Natural killer cell (primary cell): ENCODE results near the gene NNMT. TPM values are rescaled to one million over a fixed set of nuclear protein-coding genes. Genes with fewer than 3 reads are reported as not detected.

ENCODE experiments used
- ATAC-seq, 3 donors: fragments of 150-1000 bp in 2 of 3; fragments of 200-7000 bp in 1 of 3; cut with Tn5 transposase; 1 replicate in 1 of 3; 2 replicates in 2 of 3; pipeline ENCODE4 v1.10.0; 2021; ENCODE audit warnings: mild to moderate bottlenecking in 2 of 3, moderate library complexity in 2 of 3
- DNase-seq, 2 donors: peaks; one replicate each; pipeline versions ENCODE4 v3.0.0 to v3.0.0-alpha.2; 2013 to 2021; ENCODE audit warnings: mixed read lengths in 1 of 2
- H3K27ac ChIP-seq: one replicate; pipeline ENCODE4 v1.5.1; 2013; ENCODE audit warnings: mild to moderate bottlenecking, low read length
- H3K27me3 ChIP-seq: one replicate; pipeline ENCODE4 v1.6.1; 2013; ENCODE audit warnings: low read length; ENCODE audit not compliant: control insufficient read depth, insufficient read depth
- H3K36me3 ChIP-seq: one replicate; pipeline ENCODE4 v1.6.1; 2013; ENCODE audit warnings: low read length; ENCODE audit not compliant: control insufficient read depth, insufficient read depth
- H3K4me1 ChIP-seq: one replicate; pipeline ENCODE4 v1.6.1; 2013; ENCODE audit warnings: low read length; ENCODE audit not compliant: control insufficient read depth, insufficient read depth
- H3K4me3 ChIP-seq: one replicate; pipeline ENCODE4 v1.5.1; 2013; ENCODE audit warnings: low read length
- H3K9me3 ChIP-seq: one replicate; pipeline ENCODE4 v1.6.1; 2013; ENCODE audit warnings: low read length; ENCODE audit not compliant: control insufficient read depth, insufficient read depth
- H3K27ac Mint-ChIP-seq, 2 donors: one replicate each; pipeline ENCODE4 v1.8.0; 2022; ENCODE audit warnings: mild to moderate bottlenecking in 2 of 2, mixed read lengths in 2 of 2, moderate library complexity in 1 of 2
- H3K27me3 Mint-ChIP-seq, 2 donors: one replicate each; pipeline ENCODE4 v1.8.0; 2022; ENCODE audit warnings: low read depth in 2 of 2, mixed read lengths in 2 of 2
- H3K36me3 Mint-ChIP-seq: one replicate; pipeline ENCODE4 v1.8.0; 2022; ENCODE audit warnings: mixed read lengths
- H3K4me1 Mint-ChIP-seq, 2 donors: one replicate each; pipeline ENCODE4 v1.8.0; 2022; ENCODE audit warnings: mixed read lengths in 2 of 2
- H3K4me3 Mint-ChIP-seq: one replicate; pipeline ENCODE4 v1.8.0; 2022; ENCODE audit warnings: mild to moderate bottlenecking, moderate library complexity, mixed read lengths
- H3K9me3 Mint-ChIP-seq, 2 donors: one replicate each; pipeline ENCODE4 v1.8.0; 2022; ENCODE audit warnings: mixed read lengths in 2 of 2
- WGBS: methylation state at CpG from one replicate; pipeline ENCODE4 v1.1.7; 2013; ENCODE audit warnings: missing lambda C conversion rate; ENCODE audit not compliant: insufficient coverage; 5-methylcytosine and 5-hydroxymethylcytosine counted together
- intact Hi-C: fragments of 100-400 bp; cut with micrococcal nuclease; formaldehyde crosslinking; loops from one replicate; pipeline ENCODE4 v1.14.2; 2022
- total RNA-seq, 4 donors: library from RNA; stranded (reverse); fragments of 120-200 nt in 1 of 4; gene quantifications; one replicate each; pipeline versions ENCODE4 v1.2.3 to v1.2.4, GENCODE V29; 2013 to 2022
- TF ChIP-seq, protein P1 (sequence below): fragments of 200-600 bp; IDR thresholded peaks from one replicate; pipeline ENCODE4 v1.8.0; 2022; ENCODE audit warnings: antibody characterized with exemption

Gene NNMT
- total RNA-seq, 3 donors from 2014 or later (not counting 1 experiment from before 2014, with no cell fraction given) = 1.8 to 2.4 (median 2.0) TPM

DNA sequence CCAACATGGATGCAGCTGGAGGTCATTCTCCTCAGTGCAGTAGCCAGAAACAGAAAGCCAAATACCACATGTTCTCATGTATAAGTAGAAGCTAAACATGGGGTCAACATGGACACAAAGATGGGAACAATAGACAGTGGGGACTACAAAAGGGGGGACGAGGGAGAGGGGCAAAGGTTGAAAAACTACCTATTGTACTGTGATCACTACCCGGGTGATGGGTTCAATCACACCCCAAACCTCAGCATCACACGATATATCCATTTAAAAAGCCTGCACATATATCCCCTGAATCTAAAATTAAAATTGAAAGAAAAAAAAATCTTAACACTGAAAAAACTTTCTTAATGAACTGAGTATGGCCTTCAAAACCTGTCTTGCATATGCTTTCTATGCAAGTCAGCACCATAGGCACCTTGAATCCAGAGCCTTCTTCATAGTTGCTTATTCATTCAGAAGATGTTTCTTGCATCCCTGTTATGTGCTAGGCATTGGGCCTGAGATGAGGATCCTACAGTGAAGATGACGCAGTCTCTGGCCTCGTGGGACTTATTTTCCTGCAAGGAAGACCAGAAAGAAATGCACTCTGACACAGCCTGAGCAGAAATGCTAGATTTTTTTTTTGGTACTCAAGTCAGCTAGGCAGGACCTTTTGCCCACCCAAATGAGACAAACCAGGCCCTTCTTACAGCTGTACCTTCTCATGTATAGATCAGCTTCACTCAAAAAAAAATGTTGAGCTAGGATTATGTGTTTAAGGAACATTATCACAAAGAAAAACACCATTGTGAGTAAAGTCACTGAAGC is 21.0 kb downstream of the NNMT start:
- DNase-seq (no peak), ATAC-seq (no peak)
- no peaks in the 10 kb centered on the region for H3K4me1 ChIP-seq
- Mint-ChIP-seq H3K27me3 (peaks cover 11 to 15% of the 10 kb centered on the region in 2 donors), H3K9me3 (no peaks in the 10 kb centered on the region), H3K4me3 (no peak overlapping the region), H3K4me1 (peaks cover 13 to 16% of the 10 kb centered on the region in 2 donors), H3K27ac (no peak overlapping the region), H3K36me3 (no peaks in the 10 kb centered on the region)
- H3K9me3 ChIP-seq = no peaks in the 10 kb centered on the region
- no peak overlapping the region for H3K4me3 ChIP-seq
- 93% methylated on average over 5 of the region's 5 CpGs for WGBS
- TF ChIP-seq, protein P1, sequence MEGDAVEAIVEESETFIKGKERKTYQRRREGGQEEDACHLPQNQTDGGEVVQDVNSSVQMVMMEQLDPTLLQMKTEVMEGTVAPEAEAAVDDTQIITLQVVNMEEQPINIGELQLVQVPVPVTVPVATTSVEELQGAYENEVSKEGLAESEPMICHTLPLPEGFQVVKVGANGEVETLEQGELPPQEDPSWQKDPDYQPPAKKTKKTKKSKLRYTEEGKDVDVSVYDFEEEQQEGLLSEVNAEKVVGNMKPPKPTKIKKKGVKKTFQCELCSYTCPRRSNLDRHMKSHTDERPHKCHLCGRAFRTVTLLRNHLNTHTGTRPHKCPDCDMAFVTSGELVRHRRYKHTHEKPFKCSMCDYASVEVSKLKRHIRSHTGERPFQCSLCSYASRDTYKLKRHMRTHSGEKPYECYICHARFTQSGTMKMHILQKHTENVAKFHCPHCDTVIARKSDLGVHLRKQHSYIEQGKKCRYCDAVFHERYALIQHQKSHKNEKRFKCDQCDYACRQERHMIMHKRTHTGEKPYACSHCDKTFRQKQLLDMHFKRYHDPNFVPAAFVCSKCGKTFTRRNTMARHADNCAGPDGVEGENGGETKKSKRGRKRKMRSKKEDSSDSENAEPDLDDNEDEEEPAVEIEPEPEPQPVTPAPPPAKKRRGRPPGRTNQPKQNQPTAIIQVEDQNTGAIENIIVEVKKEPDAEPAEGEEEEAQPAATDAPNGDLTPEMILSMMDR = no peak
- intact Hi-C loops = no loop called here
- H3K27me3 ChIP-seq = no peaks in the 10 kb centered on the region
- no peak overlapping the region for H3K27ac ChIP-seq
- H3K36me3 ChIP-seq = no peaks in the 10 kb centered on the region

DNA sequence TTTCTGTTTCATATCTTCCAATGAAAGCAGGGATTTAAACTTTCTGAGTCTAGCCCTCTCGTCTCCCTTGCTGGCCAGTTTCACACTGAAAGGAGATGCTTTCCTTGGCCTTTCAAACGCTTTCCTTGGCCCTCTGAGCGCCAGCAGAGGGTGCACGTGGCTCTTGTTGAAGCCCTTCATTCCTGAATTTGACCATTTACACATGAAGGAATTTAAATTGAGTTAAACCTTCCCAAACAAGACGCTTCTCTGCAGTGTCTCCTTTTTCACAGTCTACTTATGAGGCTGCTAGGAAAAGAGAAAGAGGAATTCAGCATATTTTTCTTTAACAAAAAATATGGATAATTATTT is 21.6 kb downstream of the NNMT start:
- Mint-ChIP-seq H3K36me3 (no peaks in the 10 kb centered on the region), H3K27me3 (peaks cover 11 to 15% of the 10 kb centered on the region in 2 donors), H3K9me3 (no peaks in the 10 kb centered on the region), H3K27ac (no peak overlapping the region), H3K4me1 (peaks cover 13 to 16% of the 10 kb centered on the region in 2 donors), H3K4me3 (no peak overlapping the region)
- H3K27me3 ChIP-seq = no peaks in the 10 kb centered on the region
- no peaks in the 10 kb centered on the region for H3K36me3 ChIP-seq
- no peaks in the 10 kb centered on the region for H3K4me1 ChIP-seq
- H3K4me3 ChIP-seq = no peak overlapping the region
- no peak overlapping the region for H3K27ac ChIP-seq
- no peaks in the 10 kb centered on the region for H3K9me3 ChIP-seq
- DNase-seq (no peak), ATAC-seq (no peak)
- intact Hi-C loops = no loop called here
- TF ChIP-seq, protein P1 = no peak
- 66% methylated on average over 4 of the region's 5 CpGs for WGBS

DNA sequence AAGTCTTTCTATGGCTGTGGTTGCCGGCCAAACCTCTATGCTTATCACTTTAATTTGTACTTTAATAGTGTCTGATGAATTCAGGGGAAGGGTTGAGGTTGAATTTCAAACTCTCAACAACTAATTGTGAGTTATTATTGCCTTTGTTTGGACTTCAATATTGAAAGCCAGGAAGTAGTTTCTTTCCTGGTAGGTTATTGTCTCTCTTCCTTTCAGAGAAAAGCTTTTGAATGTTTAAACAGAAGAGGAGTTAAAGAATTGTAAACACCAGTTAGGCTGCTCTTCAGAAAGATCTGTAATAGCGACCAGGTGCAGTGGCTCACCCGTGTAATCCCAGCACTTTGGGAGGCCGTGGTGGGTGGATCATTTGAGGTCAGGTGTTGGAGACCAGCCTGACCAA is 22.2 kb downstream of the NNMT start:
- H3K36me3 Mint-ChIP-seq = no peaks in the 10 kb centered on the region

More for the DNA sequence above, 22.2 kb downstream of the NNMT start:
- Histone ChIP-seq H3K4me3 (no peak overlapping the region), H3K4me1 (no peaks in the 10 kb centered on the region), H3K27ac (no peak overlapping the region), H3K27me3 (no peaks in the 10 kb centered on the region), H3K9me3 (no peaks in the 10 kb centered on the region), H3K36me3 (no peaks in the 10 kb centered on the region)
- no peaks in the 10 kb centered on the region for H3K9me3 Mint-ChIP-seq
- H3K4me3 Mint-ChIP-seq = no peak overlapping the region
- TF ChIP-seq, protein P1 = no peak
- DNase-seq (no peak), ATAC-seq (no peak)
- peaks cover 11 to 15% of the 10 kb centered on the region in 2 donors for H3K27me3 Mint-ChIP-seq
- intact Hi-C loops = no loop called here
- 56% methylated on average over 4 of the region's 4 CpGs for WGBS
- peaks cover 13 to 16% of the 10 kb centered on the region in 2 donors for H3K4me1 Mint-ChIP-seq
- H3K27ac Mint-ChIP-seq = no peak overlapping the region
